B cell (primary cell): ENCODE results near the gene LEMD3. TPM values are rescaled to one million over a fixed set of nuclear protein-coding genes. Genes with fewer than 3 reads are reported as not detected.

Experiments used
- ATAC-seq: fragments of 200-7000 bp; cut with Tn5 transposase; one replicate; pipeline ENCODE4 v1.10.0; 2021; ENCODE audit warnings: low read depth, mild to moderate bottlenecking, moderate number of reproducible peaks, moderate library complexity
- CTCF ChIA-PET: fragments of 350-600 bp; sonication (Branson Sonifier 250); formaldehyde crosslinking; loops from one replicate; lab custom pipeline; 2021; ENCODE audit warnings: antibody characterized with exemption, inconsistent platforms; lab: Charles Lee
- POLR2A ChIA-PET: fragments of 350-600 bp; sonication (Branson Sonifier 250); formaldehyde crosslinking; loops from one replicate; lab custom pipeline; 2021; ENCODE audit warnings: antibody characterized with exemption; lab: Charles Lee
- DNase-seq: peaks from one replicate; pipeline ENCODE4 v3.0.0; 2013
- H2AFZ ChIP-seq: 2 replicates; pipeline ENCODE4 v1.6.1; 2012; ENCODE audit warnings: mild to moderate bottlenecking, low read depth, low read length; ENCODE audit not compliant: insufficient read depth, poor library complexity, severe bottlenecking
- H3K27ac ChIP-seq, 2 donors: 1 replicate in 1 of 2; 2 replicates in 1 of 2; pipeline ENCODE4 v1.5.1; 2012 to 2013; ENCODE audit warnings: low read length in 2 of 2, mild to moderate bottlenecking in 2 of 2, moderate library complexity in 1 of 2
- H3K27me3 ChIP-seq, 4 experiments: fragments of 200-600 bp in 1 of 4; sonication (generic) in 1 of 4; replicated peaks in 1 of 4; 1 replicate in 2 of 4; 2 replicates in 2 of 4; pipeline versions ENCODE4 v1.6.1 to v1.7.0; 2013 to 2016; ENCODE audit warnings: low read length in 3 of 4, mild to moderate bottlenecking in 2 of 4, mixed read lengths in 1 of 4, moderate library complexity in 1 of 4; ENCODE audit not compliant: insufficient read depth in 4 of 4, control insufficient read depth in 3 of 4; ENCODE audit errors: control extremely low read depth in 1 of 4
- H3K36me3 ChIP-seq, 2 experiments: replicated peaks in 1 of 2; 1 replicate in 1 of 2; 2 replicates in 1 of 2; pipeline versions ENCODE4 v1.6.1 to v1.7.1; 2013; ENCODE audit warnings: low read length in 1 of 2; ENCODE audit not compliant: insufficient read depth in 2 of 2, control insufficient read depth in 1 of 2; ENCODE audit errors: control extremely low read depth in 1 of 2, extremely low read depth in 1 of 2
- H3K4me1 ChIP-seq, 2 donors: fragments of 200-600 bp in 1 of 2; sonication (generic) in 1 of 2; 1 replicate in 1 of 2; 2 replicates in 1 of 2; pipeline versions ENCODE4 v1.5.1 to v1.6.1; 2013 to 2017; ENCODE audit warnings: low read length in 2 of 2; ENCODE audit not compliant: control insufficient read depth in 2 of 2, insufficient read depth in 2 of 2
- H3K4me2 ChIP-seq: replicated peaks from 2 replicates; pipeline ENCODE3; 2012; ENCODE audit warnings: mild to moderate bottlenecking, low read depth, low read length; ENCODE audit not compliant: poor library complexity, severe bottlenecking
- H3K4me3 ChIP-seq, 5 experiments: fragments of 200-600 bp in 1 of 5; sonication (generic) in 1 of 5; 1 replicate in 3 of 5; 2 replicates in 2 of 5; pipeline versions ENCODE4 v1.5.1 to v1.7.0; 2011 to 2016; ENCODE audit warnings: low read length in 4 of 5, mild to moderate bottlenecking in 4 of 5, low read depth in 2 of 5, control low read depth in 1 of 5, moderate library complexity in 1 of 5; ENCODE audit not compliant: insufficient read depth in 1 of 5; ENCODE audit errors: control extremely low read depth in 1 of 5, extremely low read depth in 1 of 5
- H3K79me2 ChIP-seq: fragments of 200-600 bp; sonication (generic); one replicate; pipeline ENCODE4 v1.6.0; 2016; ENCODE audit warnings: low read length; ENCODE audit not compliant: control insufficient read depth, insufficient read depth
- H3K9ac ChIP-seq: fragments of 200-600 bp; sonication (generic); 2 replicates; pipeline ENCODE4 v1.6.1; 2017; ENCODE audit warnings: mild to moderate bottlenecking, low read length, moderate library complexity
- H3K9me3 ChIP-seq, 3 donors: one replicate each; pipeline versions ENCODE4 v1.6.1 to v1.7.1; 2013; ENCODE audit warnings: low read length in 2 of 3; ENCODE audit not compliant: control insufficient read depth in 2 of 3, insufficient read depth in 1 of 3; ENCODE audit errors: control extremely low read depth in 1 of 3
- H4K20me1 ChIP-seq: 2 replicates; pipeline ENCODE4 v1.6.0; 2012; ENCODE audit warnings: mild to moderate bottlenecking, low read length; ENCODE audit not compliant: insufficient read depth, control insufficient read depth, poor library complexity, severe bottlenecking
- H3K27ac Mint-ChIP-seq: one replicate; pipeline ENCODE4 v1.8.0; 2021; ENCODE audit warnings: mixed read lengths
- H3K27me3 Mint-ChIP-seq: one replicate; pipeline ENCODE4 v1.8.0; 2021; ENCODE audit warnings: mixed read lengths
- H3K4me1 Mint-ChIP-seq: one replicate; pipeline ENCODE4 v1.8.0; 2021; ENCODE audit warnings: mixed read lengths
- H3K4me3 Mint-ChIP-seq: one replicate; pipeline ENCODE4 v1.8.0; 2021; ENCODE audit warnings: mixed read lengths
- H3K9me3 Mint-ChIP-seq: one replicate; pipeline ENCODE4 v1.8.0; 2022; ENCODE audit warnings: mixed read lengths; ENCODE audit not compliant: insufficient read depth
- CTCF ChIP-seq: fragments of 200-600 bp; IDR thresholded peaks from one replicate; pipeline ENCODE4 v1.8.0; 2022; ENCODE audit warnings: antibody characterized with exemption, mild to moderate bottlenecking
- EZH2 ChIP-seq: IDR thresholded peaks from 2 replicates; pipeline ENCODE4 v1.6.1; 2012; ENCODE audit warnings: borderline replicate concordance, low read depth, mild to moderate bottlenecking, moderate library complexity, low read length; ENCODE audit not compliant: insufficient read depth, poor library complexity, severe bottlenecking
- WGBS: methylation state at CpG from one replicate; pipeline ENCODE4 v1.1.5; 2013; ENCODE audit warnings: missing lambda C conversion rate; ENCODE audit not compliant: insufficient coverage; 5-methylcytosine and 5-hydroxymethylcytosine counted together
- intact Hi-C: fragments of 100-400 bp; cut with micrococcal nuclease; formaldehyde crosslinking; loops from one replicate; pipeline ENCODE4 v1.10.0; 2022
- polyA plus RNA-seq: library from polyadenylated mRNA; depleted of rRNA; stranded (reverse); fragments of >200 nt; gene quantifications from 2 replicates; pipeline ENCODE4 v1.2.3, GENCODE V29; 2012
- total RNA-seq, 2 donors: library from RNA; stranded (reverse); fragments of 120-200 nt in 1 of 2; gene quantifications; 1 replicate in 1 of 2; 2 replicates in 1 of 2; pipeline versions ENCODE4 v1.2.3 to v1.2.4, GENCODE V29; 2013 to 2022

Gene LEMD3
- total and polyA plus RNA-seq, 2 donors (not counting 1 experiment from before 2014, with no cell fraction given): 19.4 to 71.8 TPM

GRCh38 chr12:65287426-65287825, 118.0 kb downstream of the LEMD3 start:
- Mint-ChIP-seq H3K4me3 (no peak overlapping the region), H3K9me3 (no peaks in the 10 kb centered on the region), H3K4me1 (no peaks in the 10 kb centered on the region), H3K27me3 (peaks cover 17% of the 10 kb centered on the region), H3K27ac (no peak overlapping the region)
- ATAC-seq: no peak
- 44% methylated on average over 2 of the region's 2 CpGs for WGBS
- H3K36me3 ChIP-seq: no peaks in the 10 kb centered on the region
- DNase-seq: no peak
- no peak overlapping the region for H3K4me2 ChIP-seq
- no peaks in the 10 kb centered on the region for H3K4me1 ChIP-seq
- no peaks in the 10 kb centered on the region for H4K20me1 ChIP-seq
- POLR2A ChIA-PET: no interaction called here
- no peak overlapping the region for H3K27ac ChIP-seq
- no peak for TF ChIP-seq EZH2
- TF ChIP-seq CTCF: no peak
- H2AFZ ChIP-seq: no peak overlapping the region
- H3K9ac ChIP-seq: no peak overlapping the region
- H3K79me2 ChIP-seq: no peaks in the 10 kb centered on the region
- H3K4me3 ChIP-seq: no peak overlapping the region
- CTCF ChIA-PET: no interaction called here
- H3K27me3 ChIP-seq: peaks cover 0 to 4% (median 0%) of the 10 kb centered on the region in 4 experiments
- intact Hi-C loops: no loop called here
- no peaks in the 10 kb centered on the region for H3K9me3 ChIP-seq

GRCh38 chr12:65292241-65292640, 122.9 kb downstream of the LEMD3 start:
- Histone ChIP-seq H3K36me3 (no peaks in the 10 kb centered on the region), H4K20me1 (no peaks in the 10 kb centered on the region), H2AFZ (no peak overlapping the region), H3K4me1 (no peaks in the 10 kb centered on the region), H3K79me2 (no peaks in the 10 kb centered on the region), H3K9ac (no peak overlapping the region), H3K9me3 (no peaks in the 10 kb centered on the region), H3K27me3 (no peaks in the 10 kb centered on the region), H3K4me2 (no peak overlapping the region), H3K27ac (no peak overlapping the region), H3K4me3 (no peak overlapping the region)
- WGBS: 91% methylated on average over 2 of the region's 2 CpGs
- TF ChIP-seq CTCF (no peak), EZH2 (no peak)
- ATAC-seq (no peak), DNase-seq (no peak)
- Mint-ChIP-seq H3K4me1 (no peaks in the 10 kb centered on the region), H3K9me3 (peaks cover 1% of the 10 kb centered on the region), H3K27ac (no peak overlapping the region), H3K4me3 (no peak overlapping the region), H3K27me3 (peaks cover 19% of the 10 kb centered on the region)
- intact Hi-C loops: no loop called here
- POLR2A ChIA-PET: no interaction called here
- CTCF ChIA-PET: no interaction called here
